HL-60 (cell line): ENCODE results near the gene PRSS27.

Experiments used
- DNase-seq, 2 experiments: peaks; one replicate each; pipeline ENCODE4 v3.0.0-alpha.2; 2010 to 2020; ENCODE audit warnings: low read depth in 1 of 2, low spot score in 1 of 2
- H3K27ac ChIP-seq: fragments of 250-450 bp; sonication (Bioruptor Pico); replicated peaks from 2 replicates; pipeline ENCODE4 v1.5.1; 2020; ENCODE audit warnings: mild to moderate bottlenecking, moderate library complexity
- H3K27me3 ChIP-seq: fragments of 250-450 bp; sonication (Bioruptor Pico); 2 replicates; pipeline ENCODE4 v1.5.1; 2021; ENCODE audit warnings: mild to moderate bottlenecking, moderate library complexity; ENCODE audit not compliant: insufficient read depth, poor library complexity, severe bottlenecking
- H3K4me3 ChIP-seq: replicated peaks from 2 replicates; pipeline ENCODE4 v1.5.1; 2011; ENCODE audit warnings: mild to moderate bottlenecking, control low read depth, low read length; ENCODE audit not compliant: insufficient read depth
- GABPA ChIP-seq: IDR thresholded peaks from 2 replicates; pipeline ENCODE4 v1.6.1; 2012; ENCODE audit warnings: low read depth
- POLR2AphosphoS5 ChIP-seq: IDR thresholded peaks from 2 replicates; pipeline ENCODE4 v1.6.1; 2012; ENCODE audit warnings: low read depth
- SPI1 ChIP-seq: IDR thresholded peaks from 2 replicates; pipeline ENCODE4 v1.6.1; 2012; ENCODE audit warnings: low read depth, mild to moderate bottlenecking, borderline replicate concordance
- TF ChIP-seq, protein P1 (sequence below): IDR thresholded peaks from one replicate; pipeline ENCODE4 v1.5.1; 2011; ENCODE audit warnings: low read length, control low read depth, inconsistent platforms; ENCODE audit not compliant: insufficient read depth
- TF ChIP-seq, protein P2 (sequence below): IDR thresholded peaks from 2 replicates; pipeline ENCODE4 v1.6.1; 2012; ENCODE audit warnings: low read depth; ENCODE audit not compliant: insufficient replicate concordance

PRSS27 gene

DNA sequence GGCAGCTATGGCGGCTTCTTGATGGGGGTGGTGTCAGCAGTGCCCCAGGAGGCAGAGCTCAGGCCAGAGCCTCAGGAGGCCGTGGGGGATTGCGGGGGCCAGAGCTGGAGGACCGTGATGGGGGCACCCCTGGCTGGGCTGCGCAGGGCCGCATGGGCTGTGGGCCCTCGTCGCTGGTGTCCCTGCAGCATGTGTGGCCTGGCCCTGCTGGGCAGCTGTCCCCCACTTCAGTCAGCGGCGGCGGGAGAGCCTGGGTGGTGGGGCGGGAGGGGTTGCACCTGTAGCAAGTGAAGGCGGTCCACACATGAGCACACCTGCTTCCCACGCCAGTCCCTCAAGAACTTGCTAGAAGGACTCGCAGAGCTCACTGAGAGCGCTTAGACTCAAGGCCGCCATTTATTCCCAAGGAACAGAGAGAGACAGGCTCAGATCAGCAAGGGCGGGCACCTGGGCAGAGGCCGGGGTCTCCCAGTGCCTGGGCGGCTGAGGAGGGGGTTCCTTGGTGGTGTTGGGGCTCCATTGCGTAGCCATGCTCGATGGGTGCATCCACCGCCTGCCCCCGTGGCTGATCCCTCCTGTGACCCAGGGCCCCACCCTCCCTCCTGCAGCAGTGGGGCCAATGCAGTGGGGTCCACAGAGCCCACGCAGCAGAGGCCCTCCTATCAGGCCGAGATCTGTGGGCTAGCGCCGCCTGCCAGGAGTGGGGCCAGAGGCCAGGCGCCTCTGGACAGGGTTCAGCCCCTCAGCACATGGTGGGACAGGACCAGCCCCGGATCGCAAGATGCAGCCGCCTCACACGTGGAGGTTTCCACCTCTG is 15.7 kb downstream of the PRSS27 start:
- H3K27me3 ChIP-seq, result no peaks in the 10 kb centered on the region
- no peak overlapping the region for H3K4me3 ChIP-seq
- no peak for DNase-seq
- no peak for TF ChIP-seq POLR2AphosphoS5
- TF ChIP-seq GABPA, result no peak
- TF ChIP-seq, protein P1, sequence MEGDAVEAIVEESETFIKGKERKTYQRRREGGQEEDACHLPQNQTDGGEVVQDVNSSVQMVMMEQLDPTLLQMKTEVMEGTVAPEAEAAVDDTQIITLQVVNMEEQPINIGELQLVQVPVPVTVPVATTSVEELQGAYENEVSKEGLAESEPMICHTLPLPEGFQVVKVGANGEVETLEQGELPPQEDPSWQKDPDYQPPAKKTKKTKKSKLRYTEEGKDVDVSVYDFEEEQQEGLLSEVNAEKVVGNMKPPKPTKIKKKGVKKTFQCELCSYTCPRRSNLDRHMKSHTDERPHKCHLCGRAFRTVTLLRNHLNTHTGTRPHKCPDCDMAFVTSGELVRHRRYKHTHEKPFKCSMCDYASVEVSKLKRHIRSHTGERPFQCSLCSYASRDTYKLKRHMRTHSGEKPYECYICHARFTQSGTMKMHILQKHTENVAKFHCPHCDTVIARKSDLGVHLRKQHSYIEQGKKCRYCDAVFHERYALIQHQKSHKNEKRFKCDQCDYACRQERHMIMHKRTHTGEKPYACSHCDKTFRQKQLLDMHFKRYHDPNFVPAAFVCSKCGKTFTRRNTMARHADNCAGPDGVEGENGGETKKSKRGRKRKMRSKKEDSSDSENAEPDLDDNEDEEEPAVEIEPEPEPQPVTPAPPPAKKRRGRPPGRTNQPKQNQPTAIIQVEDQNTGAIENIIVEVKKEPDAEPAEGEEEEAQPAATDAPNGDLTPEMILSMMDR, result no peak
- TF ChIP-seq SPI1, result no peak
- TF ChIP-seq, protein P2, sequence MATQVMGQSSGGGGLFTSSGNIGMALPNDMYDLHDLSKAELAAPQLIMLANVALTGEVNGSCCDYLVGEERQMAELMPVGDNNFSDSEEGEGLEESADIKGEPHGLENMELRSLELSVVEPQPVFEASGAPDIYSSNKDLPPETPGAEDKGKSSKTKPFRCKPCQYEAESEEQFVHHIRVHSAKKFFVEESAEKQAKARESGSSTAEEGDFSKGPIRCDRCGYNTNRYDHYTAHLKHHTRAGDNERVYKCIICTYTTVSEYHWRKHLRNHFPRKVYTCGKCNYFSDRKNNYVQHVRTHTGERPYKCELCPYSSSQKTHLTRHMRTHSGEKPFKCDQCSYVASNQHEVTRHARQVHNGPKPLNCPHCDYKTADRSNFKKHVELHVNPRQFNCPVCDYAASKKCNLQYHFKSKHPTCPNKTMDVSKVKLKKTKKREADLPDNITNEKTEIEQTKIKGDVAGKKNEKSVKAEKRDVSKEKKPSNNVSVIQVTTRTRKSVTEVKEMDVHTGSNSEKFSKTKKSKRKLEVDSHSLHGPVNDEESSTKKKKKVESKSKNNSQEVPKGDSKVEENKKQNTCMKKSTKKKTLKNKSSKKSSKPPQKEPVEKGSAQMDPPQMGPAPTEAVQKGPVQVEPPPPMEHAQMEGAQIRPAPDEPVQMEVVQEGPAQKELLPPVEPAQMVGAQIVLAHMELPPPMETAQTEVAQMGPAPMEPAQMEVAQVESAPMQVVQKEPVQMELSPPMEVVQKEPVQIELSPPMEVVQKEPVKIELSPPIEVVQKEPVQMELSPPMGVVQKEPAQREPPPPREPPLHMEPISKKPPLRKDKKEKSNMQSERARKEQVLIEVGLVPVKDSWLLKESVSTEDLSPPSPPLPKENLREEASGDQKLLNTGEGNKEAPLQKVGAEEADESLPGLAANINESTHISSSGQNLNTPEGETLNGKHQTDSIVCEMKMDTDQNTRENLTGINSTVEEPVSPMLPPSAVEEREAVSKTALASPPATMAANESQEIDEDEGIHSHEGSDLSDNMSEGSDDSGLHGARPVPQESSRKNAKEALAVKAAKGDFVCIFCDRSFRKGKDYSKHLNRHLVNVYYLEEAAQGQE, result no peak
- H3K27ac ChIP-seq, result no peak overlapping the region

- Histone ChIP-seq H3K4me3 (no peak overlapping the region), H3K27me3 (no peaks in the 10 kb centered on the region), H3K27ac (no peak overlapping the region)
- DNase-seq, result no peak
- TF ChIP-seq, protein P2, result no peak
- no peak for TF ChIP-seq SPI1
- TF ChIP-seq, protein P1, result no peak
- no peak for TF ChIP-seq GABPA
- TF ChIP-seq POLR2AphosphoS5, result no peak
Observed at GRCh38 chr16:2702871-2703745, 16.9 kb downstream of the PRSS27 start.

- H3K27me3 ChIP-seq, result no peaks in the 10 kb centered on the region
- no peak overlapping the region for H3K4me3 ChIP-seq
- no peak for DNase-seq
- TF ChIP-seq, protein P1, result no peak
- no peak for TF ChIP-seq SPI1
- TF ChIP-seq, protein P2, result no peak
- TF ChIP-seq GABPA, result no peak
- TF ChIP-seq POLR2AphosphoS5, result no peak
- no peak overlapping the region for H3K27ac ChIP-seq
Observed at GRCh38 chr16:2702438-2702825, 17.6 kb downstream of the PRSS27 start.
